Stomach (tissue), 4 donors: ENCODE measurements around the gene DLG2.

ENCODE experiments used
- CTCF ChIP-seq, 7 experiments: fragments of 450-650 bp in 4 of 7; fragments of 200-600 bp in 3 of 7; sonication (generic) in 3 of 7; IDR thresholded peaks; one replicate each; pipeline ENCODE4 v1.5.1; 2016 to 2019; ENCODE audit warnings: antibody characterized with exemption in 7 of 7, control low read depth in 2 of 7, mild to moderate bottlenecking in 1 of 7
- EP300 ChIP-seq: sonication (generic); formaldehyde crosslinking; IDR thresholded peaks from one replicate; pipeline ENCODE4 v1.6.1; 2017; ENCODE audit warnings: antibody characterized with exemption
- POLR2A ChIP-seq, 4 donors: fragments of 450-650 bp; IDR thresholded peaks; one replicate each; pipeline ENCODE4 v1.6.1; 2016; ENCODE audit warnings: antibody characterized with exemption in 4 of 4, control low read depth in 2 of 4, mild to moderate bottlenecking in 1 of 4, moderate library complexity in 1 of 4
- POLR2AphosphoS5 ChIP-seq, 3 donors: sonication (generic); formaldehyde crosslinking; IDR thresholded peaks; one replicate each; pipeline ENCODE4 v1.6.1; 2016; ENCODE audit warnings: antibody characterized with exemption in 3 of 3

GRCh38 chr11:84247129-84247528 lies 1380.0 kb downstream of the DLG2 start:
- TF ChIP-seq POLR2A (IDR thresholded peaks at IDR 0.05), result no peak
- no peak for TF ChIP-seq CTCF (IDR thresholded peaks at IDR 0.05)
- TF ChIP-seq POLR2AphosphoS5 (IDR thresholded peaks at IDR 0.05), result no peak
- no peak for TF ChIP-seq EP300
